ENCODE measurements around the gene PFAS.
A peak's percentile ranks its signal among the peaks of the same experiment; 100 is the strongest.

Gene PFAS

DNA sequence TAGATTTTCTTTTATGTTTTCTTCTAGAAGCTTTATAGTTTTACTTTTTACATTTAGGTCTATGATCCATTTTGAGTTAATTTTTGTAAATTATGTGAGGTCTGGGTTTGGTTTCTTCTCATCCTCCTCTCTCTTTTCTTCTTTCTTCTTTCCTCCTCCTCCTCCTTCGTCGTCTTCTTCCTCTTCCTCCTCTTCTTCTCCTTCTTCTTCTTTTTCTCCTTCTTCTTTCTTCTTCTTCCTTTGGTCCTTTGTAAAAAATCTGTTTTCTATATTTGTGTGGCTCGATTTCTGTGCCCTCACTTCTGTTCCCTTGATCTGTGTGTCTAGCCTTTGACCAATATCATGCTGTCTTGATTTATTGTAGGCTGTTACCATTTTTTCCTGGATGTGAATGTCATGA is 51.1 kb downstream of the PFAS start:
- Histone ChIP-seq H3K27me3 (ENCODE audit: control insufficient read depth, insufficient read depth, low read length) (no peaks in the 10 kb centered on the region), H3K4me3 (ENCODE audit: low read depth, low read length) (no peak overlapping the region), H3K36me3 (ENCODE audit: control insufficient read depth, insufficient read depth, low read length) (no peaks in the 10 kb centered on the region), H3K9ac (ENCODE audit: low read depth, low read length) (no peak overlapping the region), H3K9me3 (ENCODE audit: control insufficient read depth, insufficient read depth, low read length) (no peaks in the 10 kb centered on the region), H3K4me1 (ENCODE audit: control insufficient read depth, insufficient read depth, low read length) (no peaks in the 10 kb centered on the region)

DNA sequence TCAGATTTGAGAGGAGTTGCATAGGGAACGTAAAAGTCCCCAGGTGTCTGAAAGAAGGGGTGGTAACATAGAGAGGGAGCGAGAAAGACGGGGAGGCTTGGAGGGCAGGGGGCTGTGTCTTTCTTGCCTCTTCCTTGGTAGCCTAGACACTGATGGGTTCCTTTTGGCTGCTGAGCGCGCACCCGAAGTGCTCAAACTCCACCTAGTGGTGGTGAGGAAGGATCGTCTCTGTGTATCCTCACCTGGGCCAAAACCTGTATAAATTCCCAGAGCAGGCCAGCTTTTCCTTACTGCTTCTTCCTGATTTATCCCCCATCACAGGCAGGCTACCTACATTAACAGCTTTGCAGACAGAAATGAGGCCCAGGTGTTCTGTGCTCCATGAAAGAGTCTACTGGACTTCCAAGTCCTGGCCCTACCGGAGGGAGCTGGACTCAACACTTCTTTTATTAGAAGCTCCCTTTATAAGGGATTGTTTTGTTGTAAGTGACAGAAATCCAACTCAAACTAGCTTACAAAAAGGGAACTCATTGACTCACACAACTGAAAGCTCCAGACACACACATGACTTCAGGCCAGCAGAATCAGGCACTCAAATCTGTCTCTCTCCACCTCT is 51.6 kb downstream of the PFAS start:
- Histone ChIP-seq H3K4me3 (ENCODE audit: low read depth, low read length) (no peak overlapping the region), H3K4me1 (ENCODE audit: control insufficient read depth, insufficient read depth, low read length) (no peaks in the 10 kb centered on the region), H3K9ac (ENCODE audit: low read depth, low read length) (no peak overlapping the region), H3K9me3 (ENCODE audit: control insufficient read depth, insufficient read depth, low read length) (no peaks in the 10 kb centered on the region), H3K36me3 (ENCODE audit: control insufficient read depth, insufficient read depth, low read length) (no peaks in the 10 kb centered on the region), H3K27me3 (ENCODE audit: control insufficient read depth, insufficient read depth, low read length) (no peaks in the 10 kb centered on the region)

DNA sequence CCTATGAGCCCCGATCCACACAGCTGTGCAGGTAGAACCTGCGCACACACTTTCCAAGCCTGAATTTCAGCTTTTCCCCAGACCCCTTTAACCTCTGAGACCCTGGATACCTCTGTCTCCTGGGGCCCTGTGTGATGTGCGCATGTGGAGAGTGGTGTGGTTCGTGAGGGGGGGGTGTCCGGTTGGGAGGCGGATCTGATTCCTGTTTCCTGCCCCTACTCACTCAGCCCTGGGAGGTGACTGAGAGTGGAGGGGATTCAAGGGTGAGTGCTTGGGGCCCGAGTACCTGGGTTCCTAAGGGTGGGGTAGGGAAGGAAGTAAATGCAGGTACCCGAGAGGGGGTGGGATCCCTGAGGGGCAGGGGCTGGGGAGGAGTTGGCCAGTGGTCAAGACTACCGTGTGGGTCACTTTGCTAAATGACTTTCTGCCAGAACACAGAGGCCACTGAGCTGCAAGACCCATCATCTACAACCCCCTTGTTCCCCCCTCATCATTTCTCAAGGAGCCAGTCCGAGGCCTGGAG is 61.6 kb downstream of the PFAS start:
- Histone ChIP-seq H3K27me3 (ENCODE audit: control insufficient read depth, insufficient read depth, low read length) (peaks cover 10% of the 10 kb centered on the region), H3K4me3 (ENCODE audit: low read depth, low read length) (no peak overlapping the region), H3K9ac (ENCODE audit: low read depth, low read length) (no peak overlapping the region), H3K36me3 (ENCODE audit: control insufficient read depth, insufficient read depth, low read length) (no peaks in the 10 kb centered on the region), H3K9me3 (ENCODE audit: control insufficient read depth, insufficient read depth, low read length) (no peaks in the 10 kb centered on the region), H3K4me1 (ENCODE audit: control insufficient read depth, insufficient read depth, low read length) (peaks cover 6% of the 10 kb centered on the region)

DNA sequence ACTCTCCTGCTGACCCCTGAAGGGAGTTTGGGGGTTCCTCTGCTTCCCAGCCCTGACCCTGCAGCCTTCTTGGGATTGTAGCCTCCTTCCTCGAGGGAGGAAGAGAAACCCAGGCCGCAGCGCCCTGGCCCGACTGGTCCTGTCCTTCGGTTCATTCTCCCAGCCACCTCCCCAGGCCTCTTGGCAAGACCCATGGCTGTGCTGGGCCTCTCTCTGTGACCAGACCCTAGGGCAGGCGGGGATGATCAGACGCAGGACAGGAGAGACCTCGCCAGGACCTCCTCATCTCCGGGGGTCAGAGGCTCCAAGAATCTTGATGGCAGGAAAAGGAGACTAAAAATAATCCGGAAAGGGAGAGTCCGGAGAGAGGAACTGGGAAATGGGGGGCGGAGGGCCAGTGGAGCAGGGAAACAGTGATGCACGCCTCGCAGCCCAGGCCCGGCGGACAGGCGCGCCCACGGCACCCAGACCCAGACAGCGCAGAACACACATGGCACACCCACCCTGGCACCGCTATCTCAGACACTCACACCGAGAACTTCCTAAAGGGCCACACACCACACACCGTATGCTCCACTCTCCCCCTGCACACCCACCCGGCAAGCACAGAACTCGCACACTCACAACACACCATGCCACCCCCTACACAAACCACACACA is 62.2 kb downstream of the PFAS start:
- H3K4me3 ChIP-seq (ENCODE audit: low read depth, low read length) = no peak overlapping the region
- H3K36me3 ChIP-seq (ENCODE audit: control insufficient read depth, insufficient read depth, low read length) = no peaks in the 10 kb centered on the region
- H3K9ac ChIP-seq (ENCODE audit: low read depth, low read length) = no peak overlapping the region
- H3K27me3 ChIP-seq (ENCODE audit: control insufficient read depth, insufficient read depth, low read length) = peaks cover 16% of the 10 kb centered on the region
- H3K9me3 ChIP-seq (ENCODE audit: control insufficient read depth, insufficient read depth, low read length) = no peaks in the 10 kb centered on the region
- H3K4me1 ChIP-seq (ENCODE audit: control insufficient read depth, insufficient read depth, low read length) = peaks cover 6% of the 10 kb centered on the region

DNA sequence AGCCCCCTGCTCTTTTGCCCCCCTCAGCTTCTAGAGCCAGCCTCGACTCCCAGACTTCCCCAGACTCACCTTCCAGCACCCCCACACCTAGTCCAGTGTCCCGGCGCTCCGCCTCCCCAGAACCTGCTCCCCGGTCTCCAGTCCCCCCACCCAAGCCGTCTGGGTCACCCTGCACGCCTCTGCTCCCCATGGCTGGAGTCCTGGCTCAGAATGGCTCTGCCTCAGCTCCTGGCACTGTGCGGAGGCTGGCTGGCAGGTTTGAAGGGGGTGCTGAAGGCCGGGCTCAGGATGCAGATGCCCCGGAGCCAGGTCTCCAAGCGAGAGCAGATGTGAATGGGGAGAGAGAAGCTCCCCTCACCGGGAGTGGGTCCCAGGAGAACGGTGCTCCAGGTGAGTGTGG is 63.2 kb downstream of the PFAS start:
- no peaks in the 10 kb centered on the region for H3K36me3 ChIP-seq (ENCODE audit: control insufficient read depth, insufficient read depth, low read length)
- peaks cover 26% of the 10 kb centered on the region for H3K27me3 ChIP-seq (ENCODE audit: control insufficient read depth, insufficient read depth, low read length)
- no peak overlapping the region for H3K9ac ChIP-seq (ENCODE audit: low read depth, low read length)
- H3K9me3 ChIP-seq (ENCODE audit: control insufficient read depth, insufficient read depth, low read length) = no peaks in the 10 kb centered on the region
- H3K4me3 ChIP-seq (ENCODE audit: low read depth, low read length) = no peak overlapping the region
- H3K4me1 ChIP-seq (ENCODE audit: control insufficient read depth, insufficient read depth, low read length) = peaks cover 6% of the 10 kb centered on the region

DNA sequence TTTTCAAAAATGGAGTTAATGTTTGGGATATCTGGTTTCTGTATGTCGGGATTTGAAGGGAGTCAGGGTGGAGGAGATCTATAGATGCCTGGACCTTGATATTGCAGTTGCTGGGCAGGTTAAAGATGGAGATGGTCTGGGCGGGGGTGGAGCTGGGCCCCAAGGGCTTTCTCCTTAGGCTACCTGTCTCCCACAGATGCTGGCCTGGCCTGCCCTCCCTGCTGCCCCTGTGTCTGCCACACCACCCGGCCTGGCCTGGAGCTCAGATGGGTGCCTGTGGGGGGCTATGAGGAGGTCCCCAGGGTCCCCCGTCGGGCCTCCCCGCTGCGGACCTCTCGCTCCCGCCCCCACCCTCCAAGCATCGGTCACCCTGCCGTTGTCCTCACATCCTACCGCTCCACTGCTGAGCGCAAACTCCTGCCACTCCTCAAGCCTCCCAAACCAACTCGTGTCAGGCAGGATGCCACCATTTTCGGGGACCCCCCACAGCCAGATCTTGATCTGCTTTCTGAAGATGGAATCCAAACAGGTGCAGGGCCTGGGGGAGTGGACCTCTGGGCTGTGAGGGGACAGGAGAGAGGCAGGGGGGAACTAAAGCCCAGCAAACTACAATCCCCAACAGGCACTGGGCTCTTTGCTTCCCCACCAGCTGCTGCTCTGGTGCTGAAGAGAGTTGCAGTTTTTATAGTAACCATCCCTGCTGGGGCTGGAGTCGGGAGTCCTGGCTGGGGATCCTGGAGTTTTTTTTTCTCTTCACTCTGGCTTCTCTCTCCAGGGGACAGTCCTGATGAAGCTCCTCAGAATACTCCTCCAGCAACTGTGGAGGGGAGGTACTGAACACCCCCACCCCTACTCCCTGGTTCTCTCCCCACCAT is 63.9 kb downstream of the PFAS start:
- H3K4me1 ChIP-seq (ENCODE audit: control insufficient read depth, insufficient read depth, low read length) = peaks cover 6% of the 10 kb centered on the region
- H3K4me3 ChIP-seq (ENCODE audit: low read depth, low read length) = no peak overlapping the region
- no peaks in the 10 kb centered on the region for H3K36me3 ChIP-seq (ENCODE audit: control insufficient read depth, insufficient read depth, low read length)
- peaks cover 28% of the 10 kb centered on the region for H3K27me3 ChIP-seq (ENCODE audit: control insufficient read depth, insufficient read depth, low read length)
- no peaks in the 10 kb centered on the region for H3K9me3 ChIP-seq (ENCODE audit: control insufficient read depth, insufficient read depth, low read length)
- H3K9ac ChIP-seq (ENCODE audit: low read depth, low read length) = no peak overlapping the region

DNA sequence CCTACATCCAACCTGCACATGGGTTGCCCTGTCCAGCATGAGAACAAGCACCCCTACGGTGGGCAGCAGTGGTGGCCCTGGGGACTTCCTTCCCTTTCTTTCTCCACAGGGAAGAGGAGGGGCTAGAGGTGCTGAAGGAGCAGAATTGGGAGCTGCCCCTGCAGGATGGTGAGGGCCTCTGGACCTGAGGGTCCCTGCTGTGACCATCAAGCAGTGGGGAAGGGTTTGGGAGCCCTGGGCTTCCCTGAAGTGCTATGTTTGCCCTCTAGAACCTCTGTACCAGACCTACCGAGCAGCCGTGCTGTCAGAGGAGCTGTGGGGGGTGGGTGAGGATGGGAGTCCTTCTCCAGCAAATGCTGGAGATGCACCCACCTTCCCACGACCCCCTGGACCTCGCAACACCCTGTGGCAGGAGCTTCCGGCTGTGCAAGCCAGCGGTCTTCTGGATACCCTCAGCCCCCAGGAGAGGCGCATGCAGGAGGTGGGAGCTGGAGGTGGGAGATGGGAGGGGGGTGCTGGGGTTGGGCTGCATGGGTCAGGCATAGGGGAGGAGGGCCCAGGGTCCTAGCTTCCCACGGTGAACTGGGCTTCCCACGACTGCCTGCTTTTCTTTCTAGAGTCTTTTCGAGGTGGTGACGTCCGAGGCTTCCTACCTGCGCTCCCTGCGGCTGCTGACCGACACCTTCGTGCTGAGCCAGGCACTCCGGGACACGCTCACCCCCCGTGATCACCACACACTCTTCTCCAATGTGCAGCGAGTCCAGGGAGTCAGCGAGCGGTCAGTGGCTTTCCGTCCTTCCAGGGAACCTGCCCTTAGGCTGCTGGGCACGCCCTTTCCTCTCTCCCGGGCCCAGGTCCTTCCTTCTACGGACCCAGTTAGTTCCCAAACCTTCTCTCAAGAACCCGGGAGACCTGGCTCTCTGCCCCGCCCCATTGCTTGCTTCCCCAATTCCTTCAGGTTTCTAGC is 66.0 kb downstream of the PFAS start:
- H3K9ac ChIP-seq (ENCODE audit: low read depth, low read length) = peak overlapping the region; percentile 32
- peak overlapping the region; percentile 74 for H3K4me3 ChIP-seq (ENCODE audit: low read depth, low read length)
- no peaks in the 10 kb centered on the region for H3K9me3 ChIP-seq (ENCODE audit: control insufficient read depth, insufficient read depth, low read length)
- H3K36me3 ChIP-seq (ENCODE audit: control insufficient read depth, insufficient read depth, low read length) = no peaks in the 10 kb centered on the region
- H3K4me1 ChIP-seq (ENCODE audit: control insufficient read depth, insufficient read depth, low read length) = peaks cover 6% of the 10 kb centered on the region
- H3K27me3 ChIP-seq (ENCODE audit: control insufficient read depth, insufficient read depth, low read length) = peaks cover 28% of the 10 kb centered on the region

DNA sequence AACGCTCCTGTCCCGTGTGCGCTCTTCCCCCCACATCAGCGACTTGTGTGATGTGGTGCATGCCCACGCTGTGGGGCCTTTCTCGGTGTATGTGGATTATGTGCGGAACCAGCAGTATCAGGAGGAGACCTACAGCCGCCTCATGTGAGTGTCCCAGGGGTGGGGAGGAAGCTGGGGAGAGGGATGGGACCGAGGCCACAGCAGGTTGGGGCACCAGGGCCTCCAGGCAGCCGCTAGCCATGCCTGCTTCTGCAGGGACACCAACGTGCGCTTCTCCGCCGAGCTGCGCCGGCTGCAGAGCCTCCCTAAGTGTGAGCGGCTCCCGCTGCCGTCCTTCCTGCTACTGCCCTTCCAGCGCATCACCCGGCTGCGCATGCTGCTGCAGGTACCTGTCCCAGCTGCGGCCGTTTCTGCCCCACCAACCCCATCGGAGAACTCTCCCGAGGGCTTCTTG is 66.7 kb downstream of the PFAS start:
- H3K4me3 ChIP-seq (ENCODE audit: low read depth, low read length) = peak overlapping the region; percentile 74
- H3K4me1 ChIP-seq (ENCODE audit: control insufficient read depth, insufficient read depth, low read length) = peaks cover 6% of the 10 kb centered on the region
- H3K36me3 ChIP-seq (ENCODE audit: control insufficient read depth, insufficient read depth, low read length) = no peaks in the 10 kb centered on the region
- peaks cover 28% of the 10 kb centered on the region for H3K27me3 ChIP-seq (ENCODE audit: control insufficient read depth, insufficient read depth, low read length)
- H3K9me3 ChIP-seq (ENCODE audit: control insufficient read depth, insufficient read depth, low read length) = no peaks in the 10 kb centered on the region
- H3K9ac ChIP-seq (ENCODE audit: low read depth, low read length) = peak overlapping the region; percentile 32

DNA sequence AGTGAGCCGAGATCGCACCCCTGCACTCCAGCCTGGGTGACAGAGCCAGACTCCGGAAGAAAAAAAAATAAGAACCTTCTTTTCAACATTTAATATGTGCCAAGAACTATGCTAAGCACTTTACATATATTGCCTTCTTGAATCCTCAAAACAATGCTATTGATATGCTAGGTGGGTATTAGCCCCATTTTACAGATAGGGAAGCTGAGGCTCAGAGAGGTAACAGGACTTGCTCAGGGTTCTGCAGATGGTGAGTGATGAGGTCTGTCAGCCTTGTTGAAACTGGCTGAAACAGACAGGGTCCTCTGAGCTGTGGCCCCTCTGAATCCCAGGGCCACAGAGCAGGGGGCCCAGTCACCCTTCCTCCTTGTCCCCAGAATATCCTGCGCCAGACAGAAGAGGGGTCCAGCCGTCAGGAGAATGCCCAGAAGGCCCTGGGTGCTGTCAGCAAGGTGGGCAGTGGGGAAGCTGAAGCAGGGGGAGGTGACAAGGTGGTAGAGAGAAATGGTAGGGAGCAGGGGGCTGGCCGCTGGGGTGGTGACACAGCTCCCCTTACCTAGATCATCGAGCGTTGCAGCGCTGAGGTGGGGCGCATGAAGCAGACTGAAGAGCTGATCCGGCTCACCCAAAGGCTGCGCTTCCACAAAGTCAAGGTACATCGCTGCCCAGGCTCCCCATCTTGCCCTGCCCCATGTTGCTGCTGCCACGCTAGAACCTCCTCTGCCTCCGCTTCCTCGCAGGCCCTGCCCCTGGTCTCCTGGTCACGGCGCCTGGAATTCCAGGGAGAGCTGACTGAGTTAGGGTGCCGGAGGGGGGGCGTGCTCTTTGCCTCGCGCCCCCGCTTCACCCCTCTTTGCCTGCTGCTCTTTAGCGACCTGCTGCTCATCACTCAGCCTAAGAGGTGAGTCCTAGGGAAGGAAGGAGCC is 69.2 kb downstream of the PFAS start:
- H3K4me1 ChIP-seq (ENCODE audit: control insufficient read depth, insufficient read depth, low read length) = peaks cover 6% of the 10 kb centered on the region
- no peaks in the 10 kb centered on the region for H3K9me3 ChIP-seq (ENCODE audit: control insufficient read depth, insufficient read depth, low read length)
- no peaks in the 10 kb centered on the region for H3K36me3 ChIP-seq (ENCODE audit: control insufficient read depth, insufficient read depth, low read length)
- peaks cover 28% of the 10 kb centered on the region for H3K27me3 ChIP-seq (ENCODE audit: control insufficient read depth, insufficient read depth, low read length)
- H3K9ac ChIP-seq (ENCODE audit: low read depth, low read length) = no peak overlapping the region
- no peak overlapping the region for H3K4me3 ChIP-seq (ENCODE audit: low read depth, low read length)
